HG02642 (cell line): ENCODE results near the gene CCR1.
"Not testable (repeated sequence)": the region's sequence is repeated elsewhere in the genome, so short reads cannot be mapped to it uniquely, and the experiment has no call there.

Experiments used
- ATAC-seq: cut with Tn5 transposase; IDR thresholded peaks from one replicate; pipeline ENCODE4 v1.9.1; 2021; ENCODE audit warnings: mild to moderate bottlenecking; ENCODE audit not compliant: unreplicated experiment, poor library complexity

Gene CCR1

GRCh38 chr3:46213201-46213600 lies 5.1 kb upstream of the CCR1 start:
- no peak for ATAC-seq

DNA sequence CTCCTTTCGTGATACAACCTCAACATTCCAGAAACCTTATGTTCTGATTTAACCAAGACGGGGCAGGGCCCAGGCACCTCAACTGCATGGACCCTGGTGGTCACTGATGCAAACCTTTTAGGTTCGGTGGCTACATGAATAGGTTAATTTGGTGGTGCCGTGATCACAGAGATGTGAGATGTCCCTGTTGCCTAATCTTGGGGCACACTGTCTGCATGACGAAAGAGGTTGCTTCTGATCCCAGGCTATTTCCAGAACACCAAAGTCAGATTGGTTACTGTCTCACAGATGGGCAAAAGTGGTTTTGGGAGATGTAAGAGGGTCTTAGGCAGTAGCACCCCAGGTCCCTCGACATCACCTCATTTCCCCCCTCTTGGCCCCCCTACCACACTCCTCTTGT lies 4.0 kb upstream of the CCR1 start:
- no peak for ATAC-seq

GRCh38 chr3:46209746-46210470 lies 1.8 kb upstream of the CCR1 start:
- no peak for ATAC-seq

GRCh38 chr3:46209053-46209452 lies 940 bp upstream of the CCR1 start:
- no peak for ATAC-seq

- not testable (repeated sequence) for ATAC-seq
Measured at GRCh38 chr3:46207514-46207913, 599 bp downstream of the CCR1 start.

- ATAC-seq: no peak
Measured at GRCh38 chr3:46206282-46207015, 1.7 kb downstream of the CCR1 start.

DNA sequence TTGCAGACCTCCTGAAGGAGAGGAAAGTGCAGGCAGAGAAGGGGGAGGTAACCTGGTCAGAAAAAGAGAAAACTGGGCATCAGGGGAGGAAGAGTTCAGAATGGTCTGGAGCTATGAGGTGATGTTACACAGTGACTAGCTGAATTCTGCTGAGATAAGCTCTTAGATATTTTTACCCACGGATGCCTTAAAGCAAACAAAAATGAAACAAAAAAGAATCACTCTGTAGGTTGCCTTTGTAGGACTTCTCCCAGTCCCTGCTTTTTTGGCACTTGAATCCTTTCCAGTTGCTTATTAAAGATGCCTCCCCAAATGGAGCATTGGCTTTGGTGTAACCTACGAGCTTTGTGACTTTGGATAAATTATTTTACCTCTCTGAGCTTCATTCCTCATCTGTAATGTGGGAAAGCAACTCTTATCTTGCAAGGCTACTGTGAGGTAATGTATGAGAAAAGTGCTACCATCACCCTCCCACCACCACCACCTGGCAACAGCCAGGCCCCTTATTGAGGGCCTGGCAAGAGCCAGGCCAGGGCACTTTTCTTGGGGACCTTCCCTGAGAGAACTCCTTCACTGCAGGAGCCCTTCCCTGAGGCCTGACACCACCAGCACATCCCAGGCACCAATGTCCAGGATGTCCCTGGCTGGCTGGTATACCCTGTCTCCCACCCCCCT lies 2.7 kb downstream of the CCR1 start:
- ATAC-seq: no peak

- no peak for ATAC-seq
Measured at GRCh38 chr3:46203681-46204080, 4.4 kb downstream of the CCR1 start.

DNA sequence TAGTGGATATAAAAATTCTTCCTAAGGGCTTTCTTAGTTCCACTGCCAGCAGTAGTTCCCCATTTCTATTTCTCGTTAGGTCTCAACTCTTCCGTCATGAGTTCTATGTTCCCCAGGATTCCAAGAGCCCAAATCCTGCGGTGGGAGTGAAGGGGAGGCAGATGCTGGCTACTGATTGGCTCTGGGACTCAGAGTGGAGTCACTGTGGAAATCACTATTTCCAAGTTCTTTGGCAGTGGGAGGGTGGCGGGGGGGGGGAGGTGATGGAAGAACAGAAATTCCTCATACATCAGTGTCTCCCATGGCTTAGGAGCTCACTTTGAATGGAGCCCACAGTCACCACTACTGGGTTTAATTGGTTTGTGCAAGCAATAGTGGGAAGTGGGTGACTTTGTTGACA lies 5.6 kb downstream of the CCR1 start:
- ATAC-seq: no peak

GRCh38 chr3:46200790-46201189 lies 7.3 kb downstream of the CCR1 start:
- no peak for ATAC-seq

DNA sequence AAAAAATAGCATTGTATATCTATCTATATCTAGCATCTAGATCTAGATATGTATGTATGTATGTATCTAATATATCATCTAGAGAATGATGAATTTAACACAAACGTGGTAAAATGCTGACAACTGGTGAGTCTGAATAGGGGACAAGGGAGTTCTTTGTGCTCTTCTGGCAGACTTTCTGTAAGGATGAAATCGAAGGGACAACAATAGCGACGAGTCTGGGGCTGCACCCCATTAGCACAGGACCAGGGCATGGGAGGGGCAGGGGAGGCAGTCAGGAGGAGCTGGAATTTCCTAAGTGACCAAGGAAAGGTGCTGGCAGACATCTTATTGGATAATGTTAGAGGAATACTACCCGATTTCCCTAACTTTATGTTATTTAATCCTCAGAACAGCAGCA lies 7.9 kb downstream of the CCR1 start:
- ATAC-seq: no peak

GRCh38 chr3:46196261-46196957 lies 11.7 kb downstream of the CCR1 start:
- ATAC-seq: no peak

GRCh38 chr3:46194868-46195553 lies 13.1 kb downstream of the CCR1 start:
- no peak for ATAC-seq

GRCh38 chr3:46193436-46193835 lies 14.7 kb downstream of the CCR1 start:
- ATAC-seq: no peak

DNA sequence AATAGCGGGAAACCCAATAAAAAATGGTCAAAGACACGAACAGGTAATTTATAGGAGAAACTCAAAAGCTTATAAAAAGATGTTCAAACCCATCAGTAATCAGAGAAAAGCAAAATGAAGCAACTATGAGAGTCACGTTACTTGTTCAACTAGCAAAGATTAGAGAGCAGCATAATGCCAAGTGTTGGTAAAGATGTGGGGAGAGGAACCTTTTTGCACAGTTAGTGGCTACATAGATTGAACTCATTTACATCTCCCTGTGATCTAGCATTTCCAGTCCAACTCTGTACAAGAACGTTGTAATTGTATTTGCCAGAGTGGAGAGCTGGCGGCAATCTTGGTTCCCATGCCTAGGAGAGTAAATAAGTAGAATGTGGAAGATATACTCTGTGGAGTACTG lies 15.2 kb downstream of the CCR1 start:
- no peak for ATAC-seq

DNA sequence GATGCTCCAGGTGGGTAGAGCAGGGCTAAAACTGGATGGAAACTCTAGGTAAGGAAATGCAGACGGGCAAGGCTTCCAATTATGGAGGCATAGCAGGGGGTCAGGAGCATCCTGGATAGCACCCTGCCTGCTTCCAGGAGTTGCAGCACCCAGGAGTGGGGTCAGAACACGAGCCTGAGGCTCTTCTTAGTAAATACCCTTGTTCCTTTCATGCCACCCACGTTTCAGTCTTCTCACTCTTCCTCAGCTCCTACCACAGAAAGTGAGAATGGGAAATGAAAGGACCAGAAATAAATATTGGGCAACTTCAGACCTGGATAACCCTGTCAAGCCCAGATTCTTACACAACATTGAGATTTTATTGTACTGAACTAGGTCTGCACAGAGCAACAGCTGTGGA lies 16.4 kb downstream of the CCR1 start:
- no peak for ATAC-seq

DNA sequence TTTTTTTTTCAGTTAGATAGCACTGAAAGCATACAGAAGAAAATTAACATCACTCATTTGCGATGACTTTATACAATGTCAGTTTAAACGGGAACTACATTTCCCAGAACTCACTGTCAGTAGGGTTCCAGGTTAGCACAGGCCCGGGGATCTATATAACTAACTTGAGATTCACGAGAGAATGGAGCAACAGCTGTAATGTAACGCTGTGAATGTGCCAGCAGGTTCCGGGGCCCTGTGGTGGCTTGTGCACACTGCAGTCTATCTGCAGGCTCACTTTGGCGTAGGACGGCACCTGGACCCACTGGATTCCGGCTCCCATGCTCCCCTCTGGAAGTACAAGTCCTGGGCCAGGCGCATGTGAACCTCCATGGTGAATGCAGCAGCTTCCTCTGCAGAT lies 19.4 kb downstream of the CCR1 start:
- no peak for ATAC-seq

GRCh38 chr3:46187876-46188275 lies 20.2 kb downstream of the CCR1 start:
- no peak for ATAC-seq

DNA sequence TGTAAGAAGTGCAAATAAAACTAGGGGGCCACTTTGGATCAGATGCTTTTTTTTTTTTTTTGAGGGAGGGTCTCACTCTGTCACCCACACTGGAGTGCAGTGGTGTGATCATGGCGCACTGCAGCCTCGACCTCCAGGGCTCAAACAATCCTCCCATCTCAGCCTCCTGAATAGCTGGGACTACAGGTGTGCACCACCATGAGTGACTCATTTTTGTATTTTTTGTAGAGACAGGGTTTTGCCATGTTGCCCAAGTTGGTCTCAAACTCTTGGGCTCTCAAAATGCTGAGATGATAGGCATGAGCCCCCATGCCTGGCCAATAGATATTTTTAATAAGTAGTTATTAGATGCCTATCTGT lies 20.8 kb downstream of the CCR1 start:
- ATAC-seq: peak; percentile 19
